Measurements from ENCODE around the gene LCOR. TPM values are rescaled to one million over a fixed set of nuclear protein-coding genes. Genes with fewer than 3 reads are reported as not detected.
A peak's percentile ranks its signal among the peaks of the same experiment; 100 is the strongest.

LCOR gene
- total RNA-seq, 4 donors from 2014 or later: 29.1 to 60.9 (median 42.4) TPM

- Histone ChIP-seq H3K9me3 (no peaks in the 10 kb centered on the region), H3K27me3 (no peaks in the 10 kb centered on the region), H3K36me3 (no peaks in the 10 kb centered on the region), H3K27ac (no peak overlapping the region), H3K4me1 (no peaks in the 10 kb centered on the region), H3K4me3 (replicated peaks in 1 of 3) (no peak overlapping the region)
- WGBS, 2 donors: 87 to 92% methylated on average over 5 of the region's 5 CpGs
- intact Hi-C loops (cut with DNase I): no loop called here
- DNase-seq: no peak
- no peak for TF ChIP-seq CTCF (IDR thresholded peaks at IDR 0.05)
- no peak for TF ChIP-seq POLR2A (IDR thresholded peaks at IDR 0.05)
These were observed 11.3 kb upstream of the LCOR start for GRCh38 chr10:96820765-96821164.

- 80 to 100% methylated on average over 1 of the region's 1 CpG for WGBS, 2 donors
- no peak for TF ChIP-seq CTCF (IDR thresholded peaks at IDR 0.05)
- TF ChIP-seq POLR2A (IDR thresholded peaks at IDR 0.05): no peak
- intact Hi-C loops (cut with DNase I): no loop called here
These were observed 5.7 kb upstream of the LCOR start for GRCh38 chr10:96826438-96826837.

GRCh38 chr10:96828609-96829008 lies 3.5 kb upstream of the LCOR start:
- intact Hi-C loops (cut with DNase I): no loop called here
- no peak for TF ChIP-seq CTCF (IDR thresholded peaks at IDR 0.05)
- no peak for TF ChIP-seq POLR2A (IDR thresholded peaks at IDR 0.05)
- WGBS, 2 donors: 91 to 92% methylated on average over 5 of the region's 5 CpGs

More at GRCh38 chr10:96826438-96826837, 5.7 kb upstream of the LCOR start:
- Histone ChIP-seq H3K36me3 (no peaks in the 10 kb centered on the region), H3K4me3 (replicated peaks in 1 of 3) (no peak overlapping the region), H3K27ac (no peak overlapping the region), H3K9me3 (no peaks in the 10 kb centered on the region), H3K4me1 (peaks cover 4 to 6% of the 10 kb centered on the region in 2 donors), H3K27me3 (no peaks in the 10 kb centered on the region)
- no peak for DNase-seq

GRCh38 chr10:96829029-96829773 lies 2.9 kb upstream of the LCOR start:
- TF ChIP-seq POLR2A (IDR thresholded peaks at IDR 0.05) (no peak), CTCF (IDR thresholded peaks at IDR 0.05) (no peak)
- Histone ChIP-seq H3K4me1 (peaks cover 13 to 14% of the 10 kb centered on the region in 2 donors), H3K36me3 (no peaks in the 10 kb centered on the region), H3K27me3 (no peaks in the 10 kb centered on the region), H3K4me3 (replicated peaks in 1 of 3) (no peak overlapping the region), H3K9me3 (no peaks in the 10 kb centered on the region), H3K27ac (no peak overlapping the region)
- WGBS, 2 donors: 96% methylated on average over 5 of the region's 5 CpGs
- DNase-seq: no peak
- intact Hi-C loops (cut with DNase I): no loop called here

More at GRCh38 chr10:96828609-96829008, 3.5 kb upstream of the LCOR start:
- Histone ChIP-seq H3K27me3 (no peaks in the 10 kb centered on the region), H3K9me3 (no peaks in the 10 kb centered on the region), H3K27ac (no peak overlapping the region), H3K4me3 (replicated peaks in 1 of 3) (no peak overlapping the region), H3K4me1 (peaks cover 7 to 8% of the 10 kb centered on the region in 2 donors), H3K36me3 (no peaks in the 10 kb centered on the region)
- no peak for DNase-seq

- Histone ChIP-seq H3K36me3 (no peaks in the 10 kb centered on the region), H3K4me1 (peaks cover 25 to 26% of the 10 kb centered on the region in 2 donors), H3K4me3 (replicated peaks in 1 of 3) (no peak overlapping the region), H3K27ac (peak overlapping the region in 1 of 3 donors; percentile 91), H3K9me3 (no peaks in the 10 kb centered on the region), H3K27me3 (no peaks in the 10 kb centered on the region)
- WGBS, 2 donors: 33 to 35% methylated on average over 17 of the region's 17 CpGs
- DNase-seq: peak; percentile 69 to 74
- TF ChIP-seq CTCF (IDR thresholded peaks at IDR 0.05) (peak; percentile 73 to 84 (median 80)), POLR2A (IDR thresholded peaks at IDR 0.05) (no peak)
- intact Hi-C loops (cut with DNase I): no loop called here
These were observed 1.4 kb upstream of the LCOR start for GRCh38 chr10:96830511-96831199.

All from thyroid gland (tissue), 4 donors.